ENCODE measurements around the gene ESPN.

- TF ChIP-seq RCOR1 (conservative IDR thresholded peaks at IDR 0.05; ENCODE audit: low read depth, low read length) (no peak), RAD21 (IDR thresholded peaks at IDR 0.05; ENCODE audit: insufficient read depth, low read depth, low read length) (no peak), SUPT20H (IDR thresholded peaks at IDR 0.05; ENCODE audit: borderline replicate concordance, control insufficient read depth, low read depth, low read length) (no peak), TAF1 (IDR thresholded peaks at IDR 0.05; ENCODE audit: borderline replicate concordance, low read depth, low read length) (no peak), EZH2 (IDR thresholded peaks at IDR 0.05; ENCODE audit: borderline replicate concordance, control insufficient read depth, low read depth, low read length) (no peak), CEBPB (IDR thresholded peaks at IDR 0.05; ENCODE audit: borderline replicate concordance in 1 of 2, low read depth in 2 of 2, low read length in 2 of 2) (no peak), EGR1 (IDR thresholded peaks at IDR 0.05; ENCODE audit: borderline replicate concordance in 1 of 2, low read depth in 2 of 2, low read length in 2 of 2) (no peak), NFIC (IDR thresholded peaks at IDR 0.05; ENCODE audit: low read depth, low read length) (no peak), ZZZ3 (IDR thresholded peaks at IDR 0.05; ENCODE audit: control insufficient read depth, insufficient read length, low read depth) (no peak), HSF1 (IDR thresholded peaks at IDR 0.05; ENCODE audit: low read depth, low read length) (no peak), CTCF (IDR thresholded peaks at IDR 0.05 in 2 of 3, conservative IDR thresholded peaks at IDR 0.05 in 1 of 3; ENCODE audit: control insufficient read depth in 2 of 3, extremely low read depth in 1 of 3, insufficient read depth in 1 of 3, low read depth in 3 of 3, low read length in 3 of 3) (no peak), ZBTB40 (IDR thresholded peaks at IDR 0.05; ENCODE audit: borderline replicate concordance) (no peak), YY1 (IDR thresholded peaks at IDR 0.05; ENCODE audit: low read depth, low read length) (no peak), ZNF592 (IDR thresholded peaks at IDR 0.05) (no peak)
Observed at GRCh38 chr1:6426277-6426971, 1.8 kb downstream of the ESPN start.

All from GM12878 (cell line).